Measurements from ENCODE around the gene RAP1A. TPM values are rescaled to one million over a fixed set of nuclear protein-coding genes. Genes with fewer than 3 reads are reported as not detected.

RAP1A gene
- polyA plus RNA-seq, 1 of the 3 experiments (the other 2 are of a cell fraction), result 17.7 TPM

GRCh38 chr1:111665497-111665896, 45.9 kb downstream of the RAP1A start:
- Histone ChIP-seq H3K4me1 (ENCODE audit: control insufficient read depth in 1 of 2, insufficient read depth in 2 of 2, low read depth in 1 of 2, low read length in 1 of 2) (no peaks in the 10 kb centered on the region), H3K27ac (ENCODE audit: low read depth in 2 of 2, low read length in 1 of 2) (no peak overlapping the region), H3K9me2 (no peaks in the 10 kb centered on the region), H3K79me2 (ENCODE audit: insufficient read depth) (peaks cover 73% of the 10 kb centered on the region), H3F3A (replicated peaks; ENCODE audit: insufficient read depth) (no peaks in the 10 kb centered on the region), H3K36me3 (replicated peaks in 1 of 2; ENCODE audit: control insufficient read depth in 1 of 2, insufficient read depth in 2 of 2, low read length in 1 of 2) (peaks cover 5 to 7% of the 10 kb centered on the region in 2 experiments), H3K4me3 (ENCODE audit: low read depth in 2 of 2, low read length in 1 of 2) (no peak overlapping the region), H3K4me2 (no peak overlapping the region), H2AFZ (ENCODE audit: low read depth) (no peak overlapping the region), H3K9me3 (no peaks in the 10 kb centered on the region), H3K9ac (no peak overlapping the region), H4K20me1 (ENCODE audit: insufficient read depth) (peaks cover 14% of the 10 kb centered on the region; the same call in 1 of the 2 replicates), H3K27me3 (ENCODE audit: insufficient read depth) (no peaks in the 10 kb centered on the region)
- TF ChIP-seq POLR2AphosphoS5 (IDR thresholded peaks at IDR 0.05; ENCODE audit: low read depth, low read length) (no peak), REST (IDR thresholded peaks at IDR 0.05; ENCODE audit: low read depth, low read length) (no peak), MEF2A (IDR thresholded peaks at IDR 0.05; ENCODE audit: borderline replicate concordance, low read depth) (no peak), YY1 (IDR thresholded peaks at IDR 0.05; ENCODE audit: low read depth) (no peak)
- TF ChIP-seq, protein P1, sequence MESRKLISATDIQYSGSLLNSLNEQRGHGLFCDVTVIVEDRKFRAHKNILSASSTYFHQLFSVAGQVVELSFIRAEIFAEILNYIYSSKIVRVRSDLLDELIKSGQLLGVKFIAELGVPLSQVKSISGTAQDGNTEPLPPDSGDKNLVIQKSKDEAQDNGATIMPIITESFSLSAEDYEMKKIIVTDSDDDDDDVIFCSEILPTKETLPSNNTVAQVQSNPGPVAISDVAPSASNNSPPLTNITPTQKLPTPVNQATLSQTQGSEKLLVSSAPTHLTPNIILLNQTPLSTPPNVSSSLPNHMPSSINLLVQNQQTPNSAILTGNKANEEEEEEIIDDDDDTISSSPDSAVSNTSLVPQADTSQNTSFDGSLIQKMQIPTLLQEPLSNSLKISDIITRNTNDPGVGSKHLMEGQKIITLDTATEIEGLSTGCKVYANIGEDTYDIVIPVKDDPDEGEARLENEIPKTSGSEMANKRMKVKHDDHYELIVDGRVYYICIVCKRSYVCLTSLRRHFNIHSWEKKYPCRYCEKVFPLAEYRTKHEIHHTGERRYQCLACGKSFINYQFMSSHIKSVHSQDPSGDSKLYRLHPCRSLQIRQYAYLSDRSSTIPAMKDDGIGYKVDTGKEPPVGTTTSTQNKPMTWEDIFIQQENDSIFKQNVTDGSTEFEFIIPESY (IDR thresholded peaks at IDR 0.05; ENCODE audit: borderline replicate concordance, low read depth), result no peak
- ChIA-PET POLR2A (no interaction called here), CTCF (interaction anchor here (0.7 to 2.5 kb wide), 2 partner anchors 73 to 157 kb away, joined by 3 to 11 read pairs; no protein-coding TSS in a partner anchor)
- no peak for DNase-seq

DNA sequence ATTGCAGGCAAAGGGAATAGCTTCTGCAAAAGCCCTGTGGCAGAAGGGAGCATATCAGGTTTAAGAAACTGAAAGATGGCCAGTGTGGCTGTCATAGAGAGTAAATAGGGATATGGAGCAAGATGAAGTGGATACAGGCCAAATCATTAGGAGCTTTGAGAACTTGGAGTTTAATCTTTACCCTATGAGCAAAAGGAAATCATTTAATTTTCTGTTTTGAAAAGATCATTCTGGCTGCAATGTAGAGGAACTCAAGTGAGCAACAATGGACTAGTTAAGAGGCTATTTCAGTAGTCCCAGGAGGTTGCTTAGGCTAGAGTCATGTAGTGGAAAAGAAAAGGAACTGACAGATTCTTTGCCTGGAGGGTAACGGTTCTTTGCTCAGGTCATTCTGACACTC, 47.2 kb downstream of the RAP1A start:
- Histone ChIP-seq H3K4me3 (ENCODE audit: low read depth in 2 of 2, low read length in 1 of 2) (no peak overlapping the region), H3K27ac (ENCODE audit: low read depth in 2 of 2, low read length in 1 of 2) (no peak overlapping the region), H3K4me1 (ENCODE audit: control insufficient read depth in 1 of 2, insufficient read depth in 2 of 2, low read depth in 1 of 2, low read length in 1 of 2) (no peaks in the 10 kb centered on the region), H3K9ac (no peak overlapping the region), H3K4me2 (no peak overlapping the region), H3K27me3 (ENCODE audit: insufficient read depth) (no peaks in the 10 kb centered on the region), H2AFZ (ENCODE audit: low read depth) (no peak overlapping the region), H3K79me2 (ENCODE audit: insufficient read depth) (peaks cover 77% of the 10 kb centered on the region), H3F3A (replicated peaks; ENCODE audit: insufficient read depth) (no peaks in the 10 kb centered on the region), H3K9me2 (no peaks in the 10 kb centered on the region), H3K9me3 (no peaks in the 10 kb centered on the region), H4K20me1 (ENCODE audit: insufficient read depth) (peaks cover 14% of the 10 kb centered on the region; the same call in 1 of the 2 replicates), H3K36me3 (replicated peaks in 1 of 2; ENCODE audit: control insufficient read depth in 1 of 2, insufficient read depth in 2 of 2, low read length in 1 of 2) (peaks cover 5 to 7% of the 10 kb centered on the region in 2 experiments)
- TF ChIP-seq CHD2 (IDR thresholded peaks at IDR 0.05; ENCODE audit: low read length, partially characterized antibody) (no peak), GABPA (IDR thresholded peaks at IDR 0.05; ENCODE audit: low read depth) (no peak), REST (IDR thresholded peaks at IDR 0.05; ENCODE audit: low read depth, low read length) (no peak), EZH2phosphoT487 (IDR thresholded peaks at IDR 0.05; ENCODE audit: borderline replicate concordance, low read depth) (no peak), MXI1 (IDR thresholded peaks at IDR 0.05; ENCODE audit: low read depth, low read length) (no peak), FOXJ3 (CRISPR knock-in tag; IDR thresholded peaks at IDR 0.05) (no peak), RFX5 (IDR thresholded peaks at IDR 0.05; ENCODE audit: low read length) (no peak), USF2 (IDR thresholded peaks at IDR 0.05; ENCODE audit: borderline replicate concordance, low read depth, low read length) (no peak), IRF3 (IDR thresholded peaks at IDR 0.05; ENCODE audit: low read depth, low read length) (no peak), NFIC (IDR thresholded peaks at IDR 0.05; ENCODE audit: borderline replicate concordance) (no peak)
- WGBS (ENCODE audit: low lambda C conversion rate), result 100% methylated on average over 1 of the region's 1 CpG
- POLR2A ChIA-PET, result no interaction called here
- CTCF ChIA-PET, result interaction anchor here (0.9 kb wide), 1 partner anchor 48 kb away, joined by 3 read pairs; no protein-coding TSS in a partner anchor
- DNase-seq, result no peak
